H1 (cell line): ENCODE results near the gene DIP2C. TPM values are rescaled to one million over a fixed set of nuclear protein-coding genes. Genes with fewer than 3 reads are reported as not detected.

Experiments used
- CTCF ChIA-PET: fragments of 300-600 bp; sonication (Branson Sonifier 250); formaldehyde crosslinking; loops from one replicate; lab custom pipeline; 2021; ENCODE audit not compliant: partially characterized antibody; lab: Charles Lee
- POLR2A ChIA-PET: fragments of 300-600 bp; sonication (Branson Sonifier 250); formaldehyde crosslinking; loops from one replicate; lab custom pipeline; 2021; ENCODE audit warnings: inconsistent platforms; ENCODE audit not compliant: partially characterized antibody; lab: Charles Lee
- DNase-seq, 2 experiments: peaks; one replicate each; pipeline versions ENCODE4 v3.0.0 to v3.0.0-alpha.2; 2010 to 2022; ENCODE audit warnings: low spot score in 2 of 2, low read depth in 1 of 2, mixed read lengths in 1 of 2
- FAIRE-seq: peaks from 2 replicates; lab custom pipeline; 2011; peaks lifted over from hg19 to GRCh38; lab: Jason Lieb, UNC
- H2AFZ ChIP-seq: 2 replicates; pipeline ENCODE4 v1.8.1; 2012; ENCODE audit warnings: low read length, inconsistent platforms
- H2AK5ac ChIP-seq: 2 replicates; pipeline ENCODE4 v1.6.1; 2013; ENCODE audit warnings: low read depth, low read length
- H2BK120ac ChIP-seq: replicated peaks from 2 replicates; pipeline ENCODE3; 2013; ENCODE audit warnings: low read depth, low read length, inconsistent platforms
- H2BK12ac ChIP-seq: 2 replicates; pipeline ENCODE4 v1.6.1; 2013; ENCODE audit warnings: low read depth, low read length
- H2BK15ac ChIP-seq: 2 replicates; pipeline ENCODE4 v1.6.1; 2013; ENCODE audit warnings: low read length
- H2BK20ac ChIP-seq: 2 replicates; pipeline ENCODE4 v1.6.1; 2013; ENCODE audit warnings: low read length
- H2BK5ac ChIP-seq: 2 replicates; pipeline ENCODE4 v1.6.1; 2013; ENCODE audit warnings: low read depth, low read length
- H3K14ac ChIP-seq: 2 replicates; pipeline ENCODE4 v1.6.1; 2013; ENCODE audit warnings: inconsistent platforms; ENCODE audit not compliant: insufficient read length
- H3K18ac ChIP-seq: 2 replicates; pipeline ENCODE4 v1.6.1; 2013; ENCODE audit warnings: low read length; ENCODE audit errors: extremely low read depth
- H3K23ac ChIP-seq: 2 replicates; pipeline ENCODE4 v1.6.1; 2013; ENCODE audit warnings: inconsistent platforms; ENCODE audit not compliant: insufficient read length
- H3K23me2 ChIP-seq: 2 replicates; pipeline ENCODE4 v1.6.1; 2013; ENCODE audit warnings: low read depth, low read length
- H3K27ac ChIP-seq: 2 replicates; pipeline ENCODE4 v1.6.1; 2011; ENCODE audit warnings: low read depth, low read length, inconsistent platforms
- H3K27me3 ChIP-seq, 4 experiments: replicated peaks in 1 of 4; 1 replicate in 1 of 4; 2 replicates in 3 of 4; pipeline versions ENCODE4 v1.6.1 to v1.8.1; 2011 to 2013; ENCODE audit warnings: low read length in 3 of 4, mild to moderate bottlenecking in 3 of 4, inconsistent platforms in 2 of 4, mixed read lengths in 2 of 4, moderate library complexity in 1 of 4; ENCODE audit not compliant: control insufficient read depth in 3 of 4, insufficient read depth in 3 of 4; ENCODE audit errors: extremely low read depth in 1 of 4
- H3K36me3 ChIP-seq, 4 experiments: 2 replicates each; pipeline versions ENCODE4 v1.6.1 to v1.8.1; 2011 to 2013; ENCODE audit warnings: mild to moderate bottlenecking in 4 of 4, low read length in 3 of 4, moderate library complexity in 2 of 4, control low read depth in 1 of 4, inconsistent platforms in 1 of 4; ENCODE audit not compliant: insufficient read depth in 4 of 4, control insufficient read depth in 2 of 4
- H3K4ac ChIP-seq: replicated peaks from 2 replicates; pipeline ENCODE3; 2013; ENCODE audit warnings: low read length, low read depth, mixed read lengths, inconsistent platforms; ENCODE audit not compliant: insufficient read length
- H3K4me1 ChIP-seq, 4 experiments: replicated peaks in 1 of 4; 1 replicate in 1 of 4; 2 replicates in 3 of 4; pipeline versions ENCODE4 v1.6.1 to v1.8.1; 2011 to 2013; ENCODE audit warnings: low read length in 3 of 4, inconsistent platforms in 2 of 4, mixed read lengths in 1 of 4; ENCODE audit not compliant: insufficient read depth in 4 of 4, control insufficient read depth in 3 of 4
- H3K4me2 ChIP-seq, 2 experiments: 2 replicates each; pipeline versions ENCODE4 v1.6.1 to v1.8.1; 2011 to 2013; ENCODE audit warnings: low read depth in 2 of 2, low read length in 2 of 2, control low read depth in 1 of 2, inconsistent platforms in 1 of 2, mild to moderate bottlenecking in 1 of 2; ENCODE audit not compliant: insufficient read depth in 1 of 2
- H3K4me3 ChIP-seq, 4 experiments: fragments of 200-600, 300-600 bp in 1 of 4; sonication (generic), shearing (Covaris generic), sonication (Bioruptor Twin) in 1 of 4; 2 replicates each; pipeline versions ENCODE4 v1.5.1 to v1.8.1; 2011 to 2016; ENCODE audit warnings: low read length in 4 of 4, low read depth in 3 of 4, control low read depth in 2 of 4, inconsistent platforms in 2 of 4, mild to moderate bottlenecking in 2 of 4, mixed read lengths in 1 of 4, moderate library complexity in 1 of 4; ENCODE audit not compliant: insufficient read depth in 2 of 4; ENCODE audit errors: extremely low read depth in 1 of 4
- H3K56ac ChIP-seq: replicated peaks from 2 replicates; pipeline ENCODE3; 2013; ENCODE audit warnings: low read depth, mild to moderate bottlenecking, mixed read lengths, low read length, inconsistent platforms; ENCODE audit not compliant: insufficient read length
- H3K79me1 ChIP-seq: 2 replicates; pipeline ENCODE4 v1.6.1; 2013; ENCODE audit warnings: low read depth, low read length, control low read depth
- H3K79me2 ChIP-seq, 2 experiments: 2 replicates each; pipeline versions ENCODE4 v1.6.1 to v1.8.1; 2012 to 2013; ENCODE audit warnings: low read length in 2 of 2, mild to moderate bottlenecking in 2 of 2, inconsistent platforms in 1 of 2; ENCODE audit not compliant: insufficient read depth in 2 of 2, control insufficient read depth in 1 of 2
- H3K9ac ChIP-seq, 4 experiments: replicated peaks in 1 of 4; 1 replicate in 1 of 4; 2 replicates in 3 of 4; pipeline versions ENCODE4 v1.6.1 to v1.8.1; 2011 to 2013; ENCODE audit warnings: low read depth in 3 of 4, low read length in 3 of 4, control low read depth in 2 of 4, mild to moderate bottlenecking in 2 of 4, moderate library complexity in 2 of 4, inconsistent platforms in 1 of 4; ENCODE audit errors: extremely low read depth in 1 of 4
- H3K9me3 ChIP-seq, 2 experiments: 2 replicates each; pipeline versions ENCODE4 v1.6.1 to v1.8.1; 2012 to 2013; ENCODE audit warnings: mild to moderate bottlenecking in 2 of 2, moderate library complexity in 2 of 2, control low read depth in 1 of 2, inconsistent platforms in 1 of 2, low read depth in 1 of 2, low read length in 1 of 2, mixed read lengths in 1 of 2; ENCODE audit not compliant: insufficient read depth in 2 of 2
- H4K20me1 ChIP-seq, 2 experiments: replicated peaks in 1 of 2; 2 replicates each; pipeline versions ENCODE3 to v1.8.1; 2011 to 2013; ENCODE audit warnings: inconsistent platforms in 2 of 2, low read length in 2 of 2, mild to moderate bottlenecking in 1 of 2; ENCODE audit not compliant: insufficient read depth in 2 of 2, control insufficient read depth in 1 of 2
- H4K5ac ChIP-seq: 2 replicates; pipeline ENCODE4 v1.6.1; 2013; ENCODE audit warnings: low read length, low read depth, mixed read lengths, inconsistent platforms; ENCODE audit not compliant: insufficient read length
- H4K8ac ChIP-seq: 2 replicates; pipeline ENCODE4 v1.8.0; 2013; ENCODE audit warnings: mild to moderate bottlenecking, moderate library complexity, low read length, inconsistent platforms; ENCODE audit not compliant: insufficient read depth; ENCODE audit errors: extremely low read depth
- H4K91ac ChIP-seq: replicated peaks from 2 replicates; pipeline ENCODE3; 2013; ENCODE audit warnings: low read length, mixed read lengths, inconsistent platforms; ENCODE audit not compliant: insufficient read length
- BACH1 ChIP-seq: IDR thresholded peaks from 2 replicates; pipeline ENCODE4 v1.6.1; 2012; ENCODE audit warnings: low read length, improper control_type of control experiment
- CHD1 ChIP-seq: IDR thresholded peaks from 2 replicates; pipeline ENCODE4 v1.6.1; 2012; ENCODE audit warnings: low read depth, low read length, improper control_type of control experiment
- GABPA ChIP-seq: IDR thresholded peaks from 2 replicates; pipeline ENCODE4 v1.6.1; 2011; ENCODE audit warnings: mild to moderate bottlenecking, low read length, moderate library complexity, borderline replicate concordance; ENCODE audit not compliant: insufficient read depth
- NANOG ChIP-seq: IDR thresholded peaks from 2 replicates; pipeline ENCODE4 v1.6.1; 2011; ENCODE audit warnings: low read length, low read depth, mild to moderate bottlenecking, inconsistent platforms; ENCODE audit not compliant: insufficient read depth, poor library complexity, severe bottlenecking
- RNF2 ChIP-seq: fragments of 200-900, 300-1000 bp; sonication (generic); IDR thresholded peaks from 2 replicates; pipeline ENCODE4 v1.7.1; 2016; ENCODE audit warnings: borderline replicate concordance, low read depth, mild to moderate bottlenecking, antibody characterized with exemption, low read length; ENCODE audit not compliant: poor library complexity, severe bottlenecking; ENCODE audit errors: missing control alignments
- WGBS, 2 experiments: shearing (Covaris generic) in 1 of 2; methylation state at CpG; one replicate each; pipeline versions ENCODE4 v1.1.6 to v1.1.7; 2013 to 2015; ENCODE audit warnings: low lambda C conversion rate in 2 of 2, mixed read lengths in 2 of 2, inconsistent platforms in 1 of 2, low coverage in 1 of 2, missing lambda C conversion rate in 1 of 2; ENCODE audit not compliant: insufficient replicate concordance in 2 of 2, insufficient coverage in 1 of 2, insufficient read length in 1 of 2; ENCODE audit errors: extremely low coverage in 1 of 2, missing lambda C conversion rate in 1 of 2; 5-methylcytosine and 5-hydroxymethylcytosine counted together
- polyA plus RNA-seq, 7 experiments: library from polyadenylated mRNA; depleted of rRNA in 3 of 7; stranded (reverse) in 5 of 7; unstranded in 2 of 7; fragments of >200 nt in 5 of 7; fragments of 200-250 nt in 2 of 7; gene quantifications; 1 replicate in 5 of 7; 2 replicates in 1 of 7; 4 replicates in 1 of 7; pipeline versions ENCODE4 v1.2.1 to v1.2.3, GENCODE V29; 2011 to 2013; ENCODE audit warnings: missing spikeins in 2 of 7, mixed read lengths in 2 of 7
- total RNA-seq: library from RNA; stranded (reverse); fragmentation: NEBNext Ultra II Directional; extraction: Animal tissue kit (Norgen Biotek cat#: 25700); gene quantifications from 2 replicates; pipeline ENCODE4 v1.2.1, GENCODE V29; 2021

DIP2C gene
- total and polyA plus RNA-seq, 2 of the 8 experiments (the other 6 are each of a cell fraction or from before 2014, with no cell fraction given): 3.8 to 9.3 TPM

GRCh38 chr10:474946-475345 lies 214.5 kb downstream of the DIP2C start:
- Histone ChIP-seq H2BK12ac (no peak overlapping the region), H3K23ac (no peak overlapping the region), H3K27me3 (no peaks in the 10 kb centered on the region), H3K4me3 (no peak overlapping the region), H2AFZ (no peak overlapping the region), H3K9me3 (no peaks in the 10 kb centered on the region), H3K36me3 (peaks cover 0 to 4% (median 0%) of the 10 kb centered on the region in 4 experiments; a peak in 2 of 8 replicates), H3K79me2 (no peaks in the 10 kb centered on the region), H3K14ac (no peak overlapping the region), H4K20me1 (peaks cover 0 to 3% of the 10 kb centered on the region in 2 experiments), H2BK5ac (no peak overlapping the region), H3K4ac (no peak overlapping the region), H2BK120ac (no peak overlapping the region), H3K79me1 (no peaks in the 10 kb centered on the region), H4K91ac (no peak overlapping the region), H4K5ac (no peak overlapping the region), H2AK5ac (no peak overlapping the region), H2BK15ac (no peak overlapping the region), H3K9ac (no peak overlapping the region), H3K56ac (no peak overlapping the region), H3K18ac (no peak overlapping the region), H4K8ac (no peak overlapping the region), H3K4me2 (no peak overlapping the region)
- POLR2A ChIA-PET: no interaction called here
- 72% methylated on average over 7 of the region's 9 CpGs; no CpG with 5 or more reads in 1 of the 2 experiments for WGBS, 2 experiments
- CTCF ChIA-PET: no interaction called here
- FAIRE-seq (no peak), DNase-seq (peak in 1 of 2 experiments; percentile 8)
- TF ChIP-seq RNF2: no peak
- no peak for TF ChIP-seq BACH1
- no peak for TF ChIP-seq CHD1
- no peak for TF ChIP-seq NANOG
- TF ChIP-seq GABPA: no peak
- TF ChIP-seq, all 59 proteins: peak for 0
- Histone ChIP-seq H3K23me2 (no peaks in the 10 kb centered on the region), H3K4me1 (peaks cover 0 to 2% (median 0%) of the 10 kb centered on the region in 4 experiments; a peak in 1 of 7 replicates), H2BK20ac (no peak overlapping the region), H3K27ac (no peak overlapping the region)
